ENCODE data around the gene TTC9. TPM values are rescaled to one million over a fixed set of nuclear protein-coding genes. Genes with fewer than 3 reads are reported as not detected.

The TTC9 gene
- total and polyA plus RNA-seq, 10 of the 15 experiments (the other 5 are each of a cell fraction or from before 2014, with no cell fraction given): 0.87 to 15.8 (median 7.8) TPM

GRCh38 chr14:70723276-70723675 is 81.6 kb downstream of the TTC9 start:
- BruUV-seq (replicated peaks): no TSS peak
- Histone ChIP-seq H3K4me1 (ENCODE audit: control insufficient read depth, insufficient read depth, low read length) (no peaks in the 10 kb centered on the region), H3K27ac (ENCODE audit: control insufficient read depth, insufficient read depth) (no peak overlapping the region), H3K9ac (ENCODE audit: control insufficient read depth, insufficient read depth, low read length) (no peak overlapping the region), H3K79me2 (ENCODE audit: control insufficient read depth, insufficient read depth, low read length) (no peaks in the 10 kb centered on the region), H3K9me3 (replicated peaks; ENCODE audit: control insufficient read depth, insufficient read depth, low read length) (no peaks in the 10 kb centered on the region), H3K27me3 (replicated peaks in 1 of 2; ENCODE audit: control insufficient read depth in 2 of 2, insufficient read depth in 2 of 2, low read length in 1 of 2) (no peaks in the 10 kb centered on the region), H3K4me3 (no peak overlapping the region), H3K36me3 (ENCODE audit: control insufficient read depth in 2 of 2, insufficient read depth in 2 of 2, low read length in 1 of 2) (no peaks in the 10 kb centered on the region), H4K20me1 (ENCODE audit: control insufficient read depth, insufficient read depth) (no peaks in the 10 kb centered on the region), H2AFZ (ENCODE audit: control insufficient read depth, low read depth, low read length) (no peak overlapping the region), H3K4me2 (ENCODE audit: control insufficient read depth, insufficient read depth) (no peak overlapping the region)
- intact Hi-C loops (cut with micrococcal nuclease; ENCODE audit: unreplicated experiment): no loop called here
- in situ Hi-C loops (cut with MboI): no loop called here
- TF ChIP-seq RCOR1 (conservative IDR thresholded peaks at IDR 0.05; ENCODE audit: low read depth, low read length) (no peak), NFYA (IDR thresholded peaks at IDR 0.05; ENCODE audit: borderline replicate concordance, low read depth, low read length) (no peak), GATAD2B (conservative IDR thresholded peaks at IDR 0.05; ENCODE audit: low read depth) (no peak), SPI1 (IDR thresholded peaks at IDR 0.05; ENCODE audit: borderline replicate concordance, insufficient read depth, low read depth, low read length) (no peak), CBX3 (IDR thresholded peaks at IDR 0.05; ENCODE audit: borderline replicate concordance, low read depth) (no peak)
- RAD21 ChIA-PET (ENCODE audit: unreplicated experiment): interaction anchor here (0.6 to 1.4 kb wide), 4 partner anchors 10 to 94 kb away, joined by 3 to 5 read pairs (median 3); no protein-coding TSS in a partner anchor
- ATAC-seq (no peak), DNase-seq (ENCODE audit: low read depth, low spot score) (no peak), FAIRE-seq (no peak)
- 85% methylated on average over 5 of the region's 5 CpGs for WGBS (ENCODE audit: insufficient coverage, insufficient replicate concordance, low lambda C conversion rate, missing lambda C conversion rate)
- SMC1A ChIA-PET (ENCODE audit: uncharacterized antibody, unreplicated experiment): interaction anchor here (0.6 to 1.8 kb wide), 7 partner anchors 10 to 102 kb away, joined by 3 to 7 read pairs (median 4); no protein-coding TSS in a partner anchor
- CTCF ChIA-PET: interaction anchor here (2.1 kb wide), 1 partner anchor 9 kb away, joined by 14 read pairs; no protein-coding TSS in a partner anchor
- POLR2A ChIA-PET: interaction anchor here (0.5 kb wide), 1 partner anchor 28 kb away, joined by 3 read pairs; no protein-coding TSS in a partner anchor

GRCh38 chr14:70724110-70724509 is 82.4 kb downstream of the TTC9 start:
- Histone ChIP-seq H3K4me3 (no peak overlapping the region), H3K27me3 (replicated peaks in 1 of 2; ENCODE audit: control insufficient read depth in 2 of 2, insufficient read depth in 2 of 2, low read length in 1 of 2) (no peaks in the 10 kb centered on the region), H4K20me1 (ENCODE audit: control insufficient read depth, insufficient read depth) (no peaks in the 10 kb centered on the region), H3K9ac (ENCODE audit: control insufficient read depth, insufficient read depth, low read length) (no peak overlapping the region), H3K4me1 (ENCODE audit: control insufficient read depth, insufficient read depth, low read length) (no peaks in the 10 kb centered on the region), H3K36me3 (ENCODE audit: control insufficient read depth in 2 of 2, insufficient read depth in 2 of 2, low read length in 1 of 2) (no peaks in the 10 kb centered on the region; a peak in 1 of 4 replicates), H3K9me3 (replicated peaks; ENCODE audit: control insufficient read depth, insufficient read depth, low read length) (no peaks in the 10 kb centered on the region), H3K27ac (ENCODE audit: control insufficient read depth, insufficient read depth) (no peak overlapping the region), H3K79me2 (ENCODE audit: control insufficient read depth, insufficient read depth, low read length) (no peaks in the 10 kb centered on the region), H3K4me2 (ENCODE audit: control insufficient read depth, insufficient read depth) (no peak overlapping the region), H2AFZ (ENCODE audit: control insufficient read depth, low read depth, low read length) (no peak overlapping the region)
- WGBS (ENCODE audit: insufficient coverage, insufficient replicate concordance, low lambda C conversion rate, missing lambda C conversion rate): 70% methylated on average over 3 of the region's 3 CpGs
- FAIRE-seq (no peak), DNase-seq (ENCODE audit: low read depth, low spot score) (no peak), ATAC-seq (no peak)
- in situ Hi-C loops (cut with MboI) (no loop called here), intact Hi-C loops (cut with micrococcal nuclease; ENCODE audit: unreplicated experiment) (no loop called here)
- ChIA-PET POLR2A (no interaction called here), RAD21 (ENCODE audit: unreplicated experiment) (no interaction called here), CTCF (interaction anchor here (2.1 kb wide), 1 partner anchor 10 kb away, joined by 14 read pairs; no protein-coding TSS in a partner anchor), SMC1A (ENCODE audit: uncharacterized antibody, unreplicated experiment) (interaction anchor here (1.5 to 1.8 kb wide), 3 partner anchors 11 to 16 kb away, joined by 5 to 7 read pairs (median 6); no protein-coding TSS in a partner anchor)
- BruUV-seq (replicated peaks): no TSS peak
- no peak for TF ChIP-seq SMARCA5 (IDR thresholded peaks at IDR 0.05)
- no peak for TF ChIP-seq ZNF207 (IDR thresholded peaks at IDR 0.05; ENCODE audit: borderline replicate concordance)
- no peak for TF ChIP-seq DPF2 (IDR thresholded peaks at IDR 0.05)
- TF ChIP-seq, protein P1, sequence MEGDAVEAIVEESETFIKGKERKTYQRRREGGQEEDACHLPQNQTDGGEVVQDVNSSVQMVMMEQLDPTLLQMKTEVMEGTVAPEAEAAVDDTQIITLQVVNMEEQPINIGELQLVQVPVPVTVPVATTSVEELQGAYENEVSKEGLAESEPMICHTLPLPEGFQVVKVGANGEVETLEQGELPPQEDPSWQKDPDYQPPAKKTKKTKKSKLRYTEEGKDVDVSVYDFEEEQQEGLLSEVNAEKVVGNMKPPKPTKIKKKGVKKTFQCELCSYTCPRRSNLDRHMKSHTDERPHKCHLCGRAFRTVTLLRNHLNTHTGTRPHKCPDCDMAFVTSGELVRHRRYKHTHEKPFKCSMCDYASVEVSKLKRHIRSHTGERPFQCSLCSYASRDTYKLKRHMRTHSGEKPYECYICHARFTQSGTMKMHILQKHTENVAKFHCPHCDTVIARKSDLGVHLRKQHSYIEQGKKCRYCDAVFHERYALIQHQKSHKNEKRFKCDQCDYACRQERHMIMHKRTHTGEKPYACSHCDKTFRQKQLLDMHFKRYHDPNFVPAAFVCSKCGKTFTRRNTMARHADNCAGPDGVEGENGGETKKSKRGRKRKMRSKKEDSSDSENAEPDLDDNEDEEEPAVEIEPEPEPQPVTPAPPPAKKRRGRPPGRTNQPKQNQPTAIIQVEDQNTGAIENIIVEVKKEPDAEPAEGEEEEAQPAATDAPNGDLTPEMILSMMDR (IDR thresholded peaks at IDR 0.05 in 2 of 3, conservative IDR thresholded peaks at IDR 0.05 in 1 of 3; ENCODE audit: control insufficient read depth in 2 of 3, extremely low read depth in 1 of 3, insufficient read depth in 1 of 3, low read depth in 3 of 3, low read length in 3 of 3): no peak
- TF ChIP-seq ETV6 (conservative IDR thresholded peaks at IDR 0.05 in 1 of 2, IDR thresholded peaks at IDR 0.05 in 1 of 2; ENCODE audit: borderline replicate concordance in 1 of 2, low read depth in 1 of 2): no peak
- no peak for TF ChIP-seq ZBED1 (IDR thresholded peaks at IDR 0.05; ENCODE audit: borderline replicate concordance)

Measured in GM12878 (cell line).